HG03520 (cell line): Measurements from ENCODE around the gene CCDC30.

Experiments
- ATAC-seq: cut with Tn5 transposase; IDR thresholded peaks from one replicate; pipeline ENCODE4 v1.9.1; 2021; ENCODE audit warnings: mild to moderate bottlenecking, moderate library complexity; ENCODE audit not compliant: unreplicated experiment

Gene CCDC30

GRCh38 chr1:42686418-42686817 is 223.3 kb downstream of the CCDC30 start:
- no peak for ATAC-seq

- no peak for ATAC-seq
These were observed 226.8 kb downstream of the CCDC30 start for GRCh38 chr1:42689912-42690311.

DNA sequence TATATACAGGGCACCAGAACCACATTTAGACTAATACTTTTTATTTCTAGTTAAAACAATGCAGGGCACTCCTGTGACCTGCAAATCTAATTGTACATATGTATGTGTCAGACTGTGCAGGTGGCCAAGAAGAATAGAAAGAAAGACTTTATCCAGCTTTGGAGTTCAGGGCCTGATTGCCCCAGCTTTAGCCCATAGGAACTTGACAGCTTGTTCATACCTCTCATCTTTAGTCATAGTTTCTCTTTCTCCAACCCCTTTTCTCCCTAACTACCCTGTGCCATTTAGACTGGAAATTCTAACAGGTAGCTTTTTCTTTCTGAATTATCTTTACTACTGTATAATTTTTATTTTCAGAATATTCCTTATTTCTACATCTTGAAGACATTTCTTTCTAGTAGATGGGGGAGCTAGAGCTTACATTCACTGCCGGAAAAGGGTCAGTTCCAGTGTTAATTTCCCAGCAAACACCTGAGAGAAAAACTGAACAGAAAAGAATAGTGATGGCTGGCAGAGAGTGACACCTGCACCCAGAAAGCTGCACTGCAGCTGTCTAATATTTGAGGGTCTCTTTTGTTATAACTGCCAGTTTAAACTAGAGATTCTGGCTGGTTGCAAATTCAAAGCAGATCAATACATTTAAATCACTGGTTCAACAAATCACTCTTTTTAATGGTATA is 227.5 kb downstream of the CCDC30 start:
- ATAC-seq = no peak

DNA sequence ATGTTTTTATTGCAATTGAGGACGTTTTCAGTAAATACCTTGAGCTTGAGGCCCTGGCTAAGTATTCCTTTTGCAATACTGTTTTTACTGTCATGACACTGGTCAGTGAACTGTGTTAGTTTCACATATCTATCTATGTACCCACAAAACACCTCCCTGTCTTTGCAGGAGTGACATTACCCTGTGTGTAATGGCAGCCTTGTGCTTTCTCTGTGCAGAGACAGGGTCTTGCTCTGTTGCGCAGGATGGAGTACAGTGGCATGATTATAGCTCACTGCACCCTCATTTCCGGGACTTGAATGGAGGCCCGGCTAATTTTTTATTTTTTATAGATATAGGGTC is 228.0 kb downstream of the CCDC30 start:
- no peak for ATAC-seq

GRCh38 chr1:42692461-42692860 is 229.4 kb downstream of the CCDC30 start:
- no peak for ATAC-seq

DNA sequence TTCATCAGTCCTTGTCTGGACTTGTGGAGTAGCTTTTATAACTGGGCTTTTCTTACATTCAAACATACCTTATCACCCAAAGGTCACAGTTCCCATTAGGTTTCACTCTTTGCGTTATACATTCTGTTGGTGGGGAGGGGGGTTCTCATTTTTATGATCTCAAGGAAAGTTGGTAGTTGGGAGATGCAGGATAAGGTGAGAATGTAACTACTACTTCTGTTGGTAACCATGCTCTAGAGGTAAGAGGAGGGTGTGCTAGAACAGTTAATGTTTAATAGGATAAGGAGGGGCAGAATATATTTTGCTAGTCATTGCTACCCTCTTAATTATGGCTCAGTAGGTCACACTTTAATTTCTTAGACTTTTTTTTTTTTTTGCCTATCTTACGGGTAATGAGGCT is 229.8 kb downstream of the CCDC30 start:
- no peak for ATAC-seq

GRCh38 chr1:42698081-42698813 is 235.2 kb downstream of the CCDC30 start:
- ATAC-seq = no peak

DNA sequence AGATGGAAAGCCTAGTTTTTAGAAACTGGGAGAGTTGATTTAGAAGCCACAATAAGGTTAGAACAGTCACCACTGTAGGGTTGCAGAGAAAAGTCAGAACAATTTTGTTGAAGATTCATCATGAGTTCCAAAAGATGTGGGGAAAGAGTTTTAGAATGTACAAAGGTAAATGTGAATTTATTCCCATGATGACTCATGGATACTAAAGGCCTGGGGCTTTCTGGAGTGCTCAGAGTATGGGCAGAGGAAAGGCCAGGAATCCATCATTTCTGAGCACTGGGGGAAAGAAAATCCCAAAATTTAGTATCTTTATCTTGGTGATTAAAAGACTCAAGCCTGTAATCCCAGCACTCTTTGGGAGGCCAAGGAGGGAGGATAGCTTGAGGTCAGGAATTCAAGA is 236.9 kb downstream of the CCDC30 start:
- ATAC-seq = no peak

- ATAC-seq = no peak
These were observed 240.9 kb downstream of the CCDC30 start for GRCh38 chr1:42703888-42704464.
